ENCODE data around the gene MAPKAP1. TPM values are rescaled to one million over a fixed set of nuclear protein-coding genes. Genes with fewer than 3 reads are reported as not detected.

MAPKAP1 gene
- total RNA-seq, 1 donor from 2014 or later = 49.6 TPM

DNA sequence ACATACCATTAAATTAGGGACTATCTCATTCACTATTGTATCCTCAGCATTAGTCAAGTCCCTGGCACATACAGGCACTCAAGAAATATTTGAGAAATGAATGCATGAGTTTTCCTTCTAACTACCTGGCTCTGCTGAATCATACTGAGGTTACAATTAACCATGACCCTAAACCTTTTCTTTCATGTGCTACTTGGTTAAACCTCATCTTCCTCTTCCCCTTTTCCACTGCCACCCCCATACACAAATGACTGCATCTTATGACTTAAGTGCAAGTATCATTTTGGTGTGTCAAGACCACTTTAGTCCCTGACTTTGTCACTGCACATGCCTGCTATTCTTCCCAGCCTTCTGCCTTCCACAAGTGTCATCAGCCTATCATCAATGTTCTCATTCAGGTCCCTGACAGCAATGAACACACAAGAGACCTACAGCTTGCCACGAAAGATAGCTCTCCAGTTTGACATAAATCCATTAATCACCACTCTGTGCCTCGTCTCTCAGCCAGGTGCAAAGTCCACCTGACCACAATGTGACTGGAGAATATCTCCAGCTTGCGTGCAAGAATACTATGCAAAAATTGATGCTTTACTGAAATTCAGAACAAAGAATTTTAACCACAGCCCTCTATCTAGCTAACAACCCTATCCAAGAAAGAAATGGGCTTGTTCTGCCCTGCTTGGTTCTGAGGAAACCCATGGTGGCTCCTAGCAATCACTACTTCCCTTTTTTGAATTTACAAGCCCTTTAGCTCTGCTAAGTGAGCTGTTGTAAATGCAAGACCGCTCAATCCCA, 74.5 kb downstream of the MAPKAP1 start:
- H3K4me3 ChIP-seq = no peak overlapping the region
- no peaks in the 10 kb centered on the region for H3K9me3 ChIP-seq
- H3K27ac ChIP-seq = no peak overlapping the region
- H3K36me3 ChIP-seq = no peaks in the 10 kb centered on the region
- no peaks in the 10 kb centered on the region for H3K27me3 ChIP-seq
- no peak for DNase-seq (ENCODE audit: low spot score in 2 of 2)
- TF ChIP-seq, protein P1, sequence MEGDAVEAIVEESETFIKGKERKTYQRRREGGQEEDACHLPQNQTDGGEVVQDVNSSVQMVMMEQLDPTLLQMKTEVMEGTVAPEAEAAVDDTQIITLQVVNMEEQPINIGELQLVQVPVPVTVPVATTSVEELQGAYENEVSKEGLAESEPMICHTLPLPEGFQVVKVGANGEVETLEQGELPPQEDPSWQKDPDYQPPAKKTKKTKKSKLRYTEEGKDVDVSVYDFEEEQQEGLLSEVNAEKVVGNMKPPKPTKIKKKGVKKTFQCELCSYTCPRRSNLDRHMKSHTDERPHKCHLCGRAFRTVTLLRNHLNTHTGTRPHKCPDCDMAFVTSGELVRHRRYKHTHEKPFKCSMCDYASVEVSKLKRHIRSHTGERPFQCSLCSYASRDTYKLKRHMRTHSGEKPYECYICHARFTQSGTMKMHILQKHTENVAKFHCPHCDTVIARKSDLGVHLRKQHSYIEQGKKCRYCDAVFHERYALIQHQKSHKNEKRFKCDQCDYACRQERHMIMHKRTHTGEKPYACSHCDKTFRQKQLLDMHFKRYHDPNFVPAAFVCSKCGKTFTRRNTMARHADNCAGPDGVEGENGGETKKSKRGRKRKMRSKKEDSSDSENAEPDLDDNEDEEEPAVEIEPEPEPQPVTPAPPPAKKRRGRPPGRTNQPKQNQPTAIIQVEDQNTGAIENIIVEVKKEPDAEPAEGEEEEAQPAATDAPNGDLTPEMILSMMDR (IDR thresholded peaks at IDR 0.05) = no peak
- intact Hi-C loops (cut with DNase I) = no loop called here
- peaks cover 0 to 9% of the 10 kb centered on the region in 2 donors for H3K4me1 ChIP-seq

DNA sequence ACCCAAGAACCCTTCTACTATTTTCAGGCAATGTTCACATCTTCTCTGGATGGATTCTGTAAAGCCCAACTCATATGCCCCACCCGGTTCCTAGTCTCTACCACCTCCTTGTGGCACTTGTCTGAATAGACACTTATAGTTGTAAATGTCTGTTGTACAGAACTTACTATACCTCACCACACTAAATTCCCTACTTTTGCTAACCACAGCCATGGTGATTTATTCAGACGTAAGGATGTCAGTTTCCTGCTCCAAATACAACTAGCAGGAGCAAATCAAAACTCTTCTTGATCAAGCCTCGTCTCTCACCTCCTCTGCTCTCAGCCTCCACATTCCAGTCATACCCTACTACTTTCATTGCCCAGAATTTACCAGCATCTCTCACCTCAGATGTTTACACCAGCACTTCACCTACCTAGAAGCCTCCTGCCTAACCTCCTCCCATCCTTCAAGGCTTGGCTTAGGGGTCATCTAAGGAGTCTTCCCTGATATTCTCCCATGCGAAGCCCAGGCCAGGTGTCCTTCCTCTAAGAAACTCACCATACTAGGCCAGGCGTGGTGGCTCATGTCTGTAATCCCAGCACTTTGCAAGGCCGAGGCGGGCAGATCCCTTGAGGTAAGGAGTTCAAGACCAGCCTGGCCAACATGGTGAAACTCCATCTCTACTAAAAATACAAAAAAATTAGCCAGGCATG, 75.5 kb downstream of the MAPKAP1 start:
- Histone ChIP-seq H3K4me3 (no peak overlapping the region), H3K27ac (no peak overlapping the region), H3K36me3 (no peaks in the 10 kb centered on the region), H3K27me3 (no peaks in the 10 kb centered on the region), H3K9me3 (no peaks in the 10 kb centered on the region), H3K4me1 (peaks cover 0 to 9% of the 10 kb centered on the region in 2 donors)
- intact Hi-C loops (cut with DNase I) = loop anchor here (2.0 kb wide), 1 partner anchor 223 kb away; no protein-coding TSS in a partner anchor
- TF ChIP-seq, protein P1 (IDR thresholded peaks at IDR 0.05) = peak; percentile 19 to 50 (median 31)
- DNase-seq (ENCODE audit: low spot score in 2 of 2) = no peak

DNA sequence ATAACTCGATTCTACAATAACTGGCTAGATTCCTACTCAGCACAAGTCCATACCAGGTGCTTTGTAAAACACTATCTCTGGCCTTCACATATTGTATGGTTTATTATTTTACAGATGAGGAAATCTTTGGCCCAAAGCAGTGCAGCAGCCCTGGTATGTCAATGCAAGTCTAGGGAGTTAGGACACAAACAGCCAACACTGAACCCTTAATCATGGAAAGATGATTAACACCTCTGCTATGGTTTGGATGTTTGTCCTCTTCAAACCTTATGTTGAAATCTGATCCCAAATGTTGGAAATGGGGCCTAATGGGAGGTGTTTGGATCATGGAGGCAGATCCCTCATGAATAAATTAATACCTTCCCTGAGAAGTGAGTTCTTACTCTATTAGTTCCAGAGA, 76.6 kb downstream of the MAPKAP1 start:
- Histone ChIP-seq H3K36me3 (no peaks in the 10 kb centered on the region), H3K4me1 (peaks cover 0 to 9% of the 10 kb centered on the region in 2 donors), H3K27me3 (no peaks in the 10 kb centered on the region), H3K9me3 (no peaks in the 10 kb centered on the region), H3K27ac (no peak overlapping the region), H3K4me3 (no peak overlapping the region)
- TF ChIP-seq, protein P1 (IDR thresholded peaks at IDR 0.05) = no peak
- intact Hi-C loops (cut with DNase I) = loop anchor here (2.0 kb wide), 1 partner anchor 222 kb away; no protein-coding TSS in a partner anchor
- DNase-seq (ENCODE audit: low spot score in 2 of 2) = no peak

DNA sequence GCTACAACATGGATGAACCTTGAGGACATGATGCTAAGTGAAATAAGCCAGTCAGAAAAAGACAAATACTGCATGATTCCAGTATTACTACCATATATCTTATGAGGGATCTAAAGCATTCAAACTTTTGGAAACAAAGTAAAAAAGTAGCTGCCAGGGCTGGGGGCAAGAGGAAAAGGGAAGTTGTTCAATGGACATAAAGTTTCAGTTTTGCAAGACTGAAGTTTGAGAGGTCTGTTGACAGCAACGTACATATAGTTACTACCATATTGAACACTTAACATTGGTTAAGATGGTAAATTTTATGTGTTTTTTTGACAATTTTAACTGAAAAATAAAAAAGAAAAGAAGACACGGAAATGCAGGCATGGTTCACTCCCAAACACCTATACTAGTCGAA, 77.6 kb downstream of the MAPKAP1 start:
- TF ChIP-seq, protein P1 (IDR thresholded peaks at IDR 0.05) = no peak
- intact Hi-C loops (cut with DNase I) = no loop called here
- Histone ChIP-seq H3K4me3 (no peak overlapping the region), H3K27ac (no peak overlapping the region), H3K4me1 (peaks cover 0 to 6% of the 10 kb centered on the region in 2 donors), H3K36me3 (no peaks in the 10 kb centered on the region), H3K9me3 (no peaks in the 10 kb centered on the region), H3K27me3 (no peaks in the 10 kb centered on the region)
- no peak for DNase-seq (ENCODE audit: low spot score in 2 of 2)

DNA sequence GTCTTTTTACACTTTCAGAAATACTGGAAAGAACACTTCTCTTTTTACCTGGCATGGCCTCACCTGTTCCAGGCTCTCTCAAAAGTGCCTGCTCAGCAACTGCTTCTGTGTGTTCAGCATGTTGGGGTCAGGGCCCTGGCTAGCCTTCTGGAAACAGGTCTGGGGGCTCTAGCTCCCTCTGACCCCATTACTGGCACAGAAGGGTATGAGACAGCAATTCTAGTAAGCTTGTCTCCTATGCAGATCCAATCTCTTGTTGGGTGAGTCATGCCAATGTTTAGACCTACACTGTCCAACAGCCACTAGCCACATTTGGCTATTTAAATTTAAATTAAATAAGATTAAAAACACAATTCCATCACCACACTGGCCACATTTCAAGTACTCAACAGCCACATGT, 80.8 kb downstream of the MAPKAP1 start:
- Histone ChIP-seq H3K4me1 (no peaks in the 10 kb centered on the region), H3K4me3 (no peak overlapping the region), H3K27me3 (no peaks in the 10 kb centered on the region), H3K36me3 (no peaks in the 10 kb centered on the region), H3K27ac (no peak overlapping the region), H3K9me3 (no peaks in the 10 kb centered on the region)
- no peak for DNase-seq (ENCODE audit: low spot score in 2 of 2)
- TF ChIP-seq, protein P1 (IDR thresholded peaks at IDR 0.05) = no peak
- intact Hi-C loops (cut with DNase I) = no loop called here

All from ascending aorta (tissue), 2 donors.